Epithelial cell of prostate (primary cell): ENCODE results near the gene RITA1.

Experiments
- DNase-seq: peaks from one replicate; pipeline ENCODE4 v3.0.0-alpha.2; 2011; ENCODE audit warnings: low read depth, low spot score
- H3K27ac ChIP-seq: fragments of 450-650 bp; 2 replicates; pipeline ENCODE4 v1.5.1; 2017; ENCODE audit warnings: mild to moderate bottlenecking

Gene RITA1

DNA sequence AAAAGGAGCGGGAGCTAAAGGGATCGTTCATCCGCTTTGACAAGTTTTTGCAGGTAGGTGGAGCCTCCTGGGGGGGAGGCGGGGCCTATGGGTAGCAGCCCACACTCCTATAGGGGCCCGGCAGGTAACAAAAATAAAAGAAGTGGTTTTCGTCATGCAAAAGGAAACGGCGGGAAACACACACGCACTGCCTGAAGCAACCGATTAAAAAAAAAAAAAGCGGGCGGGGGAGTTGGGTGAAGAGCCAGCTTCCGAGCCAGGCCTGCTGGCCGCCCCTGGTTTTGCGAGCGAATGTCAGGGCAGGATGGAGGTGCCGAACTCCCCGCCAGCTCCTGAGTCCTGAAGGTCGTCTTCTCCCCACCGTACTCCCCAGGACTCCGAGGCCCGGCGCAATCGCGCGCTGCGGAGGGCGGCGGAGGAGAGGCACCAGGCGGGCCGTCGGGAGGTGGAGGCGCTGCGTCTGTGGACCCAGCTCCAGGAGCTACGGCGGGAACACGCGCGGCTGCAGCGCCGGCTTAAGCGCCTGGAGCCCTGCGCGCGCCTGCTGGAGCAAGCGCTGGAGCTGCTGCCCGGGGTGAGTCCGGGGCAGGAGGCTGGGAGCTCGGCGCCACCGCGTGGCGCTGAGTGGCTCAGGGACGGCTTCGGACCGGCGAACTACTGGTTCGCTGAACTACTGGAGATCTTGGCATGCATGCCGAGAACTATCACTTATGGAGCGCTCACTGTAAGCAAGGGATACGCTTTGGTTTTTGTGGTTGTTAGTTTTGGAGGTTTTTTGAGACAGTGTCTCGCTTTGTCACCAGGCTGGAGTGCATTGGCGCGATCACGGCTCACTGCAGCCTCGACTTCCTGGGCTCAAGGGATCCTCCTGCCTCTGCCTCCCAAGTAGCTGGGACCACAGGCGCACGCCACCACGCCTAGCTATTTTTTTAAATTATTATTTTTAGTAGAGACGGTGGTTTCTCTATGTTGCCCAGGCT, 32.4 kb upstream of the RITA1 start:
- no peak for DNase-seq
- no peak overlapping the region for H3K27ac ChIP-seq

DNA sequence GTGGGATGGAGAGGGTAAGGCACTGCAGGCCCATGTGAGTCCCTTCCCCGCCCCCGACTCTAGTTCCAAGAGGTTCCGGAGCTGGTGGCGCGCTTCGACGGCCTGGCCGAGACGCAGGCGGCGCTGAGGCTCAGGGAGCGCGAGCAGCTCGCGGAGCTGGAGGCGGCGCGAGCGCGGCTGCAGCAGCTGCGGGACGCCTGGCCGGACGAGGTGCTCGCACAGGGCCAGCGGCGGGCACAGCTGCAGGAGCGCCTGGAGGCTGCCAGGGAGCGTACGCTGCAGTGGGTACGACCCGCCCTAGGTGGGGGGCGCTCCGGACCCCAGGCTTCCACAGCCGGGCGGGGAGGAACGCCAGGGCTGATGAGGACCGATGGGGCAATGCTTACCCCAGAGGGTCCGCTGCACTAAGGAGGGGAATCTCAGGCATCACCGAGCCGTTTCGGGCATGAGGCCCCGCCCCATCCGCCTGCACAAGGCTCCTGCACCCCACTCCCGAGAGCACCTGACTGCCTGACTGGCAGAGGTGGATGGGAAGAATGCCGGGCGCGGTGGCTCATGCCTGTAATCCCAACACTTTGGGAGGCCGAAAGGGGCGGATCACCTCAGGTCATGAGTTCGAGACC, 31.1 kb upstream of the RITA1 start:
- DNase-seq, result no peak
- H3K27ac ChIP-seq, result no peak overlapping the region

DNA sequence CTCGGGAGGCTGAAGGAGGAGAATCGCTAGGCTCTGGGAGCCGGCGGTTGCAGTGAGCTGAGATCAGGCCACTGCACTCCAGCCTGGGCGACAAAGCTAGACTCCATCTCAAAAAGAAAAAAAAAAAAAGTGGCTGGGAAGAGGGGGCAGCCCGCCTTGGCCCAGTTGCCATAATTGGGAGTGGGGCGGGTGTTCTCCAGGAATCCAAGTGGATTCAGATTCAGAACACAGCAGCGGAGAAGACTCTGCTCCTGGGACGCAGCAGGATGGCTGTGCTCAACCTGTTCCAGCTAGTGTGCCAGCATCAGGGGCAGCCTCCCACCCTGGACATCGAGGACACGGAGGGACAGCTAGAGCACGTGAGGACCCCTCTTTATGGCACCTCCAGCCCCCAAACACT, 30.5 kb upstream of the RITA1 start:
- H3K27ac ChIP-seq, result no peak overlapping the region
- DNase-seq, result no peak

DNA sequence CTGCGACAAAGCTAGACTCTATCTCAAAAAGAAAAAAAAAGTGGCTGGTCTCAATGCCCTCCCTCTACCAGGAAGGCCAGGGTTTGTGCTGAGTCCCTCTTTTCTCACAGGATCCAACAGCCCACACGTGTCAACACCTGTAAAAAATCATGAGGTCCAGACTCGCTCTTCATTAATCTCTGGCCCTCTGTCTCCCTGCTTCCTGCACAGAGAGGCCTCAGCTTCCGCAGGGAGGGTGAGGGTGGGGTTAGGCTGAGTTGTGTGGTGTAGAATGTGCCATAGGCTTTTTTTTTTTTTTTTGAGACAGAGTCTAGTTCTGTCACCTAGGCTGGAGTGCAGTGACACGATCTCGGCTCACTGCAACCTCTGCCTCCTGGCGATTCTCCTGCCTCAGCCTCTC, 29.9 kb upstream of the RITA1 start:
- no peak overlapping the region for H3K27ac ChIP-seq
- DNase-seq, result no peak

DNA sequence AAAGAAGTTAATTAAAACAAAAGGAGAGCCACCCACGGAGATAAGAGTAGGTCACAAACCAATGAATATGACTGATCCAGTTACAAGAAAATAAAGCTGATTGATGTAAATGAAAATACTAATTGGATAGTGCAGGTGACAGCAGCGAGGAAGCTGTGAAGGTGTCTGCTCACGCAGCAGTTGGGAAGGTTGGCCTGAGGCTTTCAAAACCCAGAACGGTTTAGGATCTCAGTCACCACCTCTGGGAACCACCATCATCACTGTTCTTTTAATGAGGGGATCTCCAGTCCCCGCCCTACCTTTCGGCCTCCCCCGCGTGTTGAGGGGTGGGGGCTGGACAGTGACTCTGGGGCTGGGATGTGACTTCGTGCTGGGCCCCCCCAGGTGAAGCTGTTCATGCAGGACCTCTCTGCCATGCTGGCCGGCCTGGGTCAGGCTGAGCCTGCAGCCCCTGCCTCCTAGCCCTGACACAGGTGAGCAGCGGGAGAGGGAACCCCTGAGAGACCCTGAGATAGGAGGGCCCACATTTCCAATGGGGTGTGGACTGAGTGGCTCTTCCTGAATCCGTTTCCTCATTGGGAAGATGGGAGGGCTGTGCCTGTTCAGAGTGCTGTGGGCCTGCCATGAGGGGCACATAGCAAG, 28.2 kb upstream of the RITA1 start:
- no peak for DNase-seq
- no peak overlapping the region for H3K27ac ChIP-seq

DNA sequence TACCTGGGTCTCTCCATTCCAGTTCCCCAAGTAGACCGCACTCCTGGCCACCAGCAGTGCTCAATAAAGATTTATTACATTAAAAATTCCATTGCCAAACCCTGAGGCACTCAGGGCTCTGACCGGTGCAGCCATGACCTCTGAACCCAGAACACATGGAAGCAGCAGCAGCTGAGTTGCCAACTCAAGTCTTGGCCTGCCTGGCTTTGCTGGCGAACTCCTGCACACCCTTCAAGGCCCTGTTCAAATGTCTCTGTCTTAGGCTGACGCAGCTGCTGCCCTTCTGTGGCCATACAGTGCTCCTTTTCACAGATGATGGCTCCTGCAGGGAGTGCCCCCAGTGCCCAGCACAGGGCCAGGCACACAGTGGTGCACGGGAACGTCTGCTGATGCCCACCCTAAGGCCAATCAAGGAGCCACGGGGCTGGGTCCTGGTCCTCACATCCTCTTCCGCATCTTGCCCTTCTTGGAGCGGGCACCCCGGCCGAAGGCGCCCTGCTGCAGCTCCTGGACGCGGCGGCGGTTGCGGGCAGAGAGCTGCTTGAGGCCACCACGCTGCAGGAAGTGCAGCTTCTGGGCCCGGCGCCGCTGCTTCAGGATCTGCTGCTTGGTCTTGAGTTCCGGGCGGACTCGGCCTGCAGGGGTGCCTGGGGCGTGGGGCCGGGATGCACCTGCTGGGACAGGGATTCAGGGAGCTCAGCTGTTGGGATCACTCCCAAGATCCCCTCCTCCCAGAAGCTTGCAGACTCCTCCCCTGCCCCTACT, 26.9 kb upstream of the RITA1 start:
- H3K27ac ChIP-seq, result no peak overlapping the region
- no peak for DNase-seq

DNA sequence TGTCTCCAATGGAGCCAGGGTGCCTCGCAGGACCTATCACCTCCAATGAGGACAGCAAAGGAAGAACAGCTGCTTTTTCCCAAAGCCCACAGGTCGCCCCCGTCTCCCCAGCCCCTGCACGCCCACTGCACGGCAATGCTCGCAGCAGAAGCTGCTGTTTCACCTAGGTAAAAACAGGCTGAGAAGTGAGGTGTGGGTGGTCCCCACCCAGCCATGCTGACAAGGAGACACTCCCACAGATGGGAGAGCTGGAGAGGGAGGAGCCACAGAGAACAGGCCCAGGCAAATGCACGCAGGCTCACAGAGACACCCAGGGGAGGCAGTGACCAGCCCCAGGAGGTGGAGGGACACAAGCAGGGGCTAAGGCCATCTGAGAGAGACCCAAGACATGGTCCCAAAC, 25.6 kb upstream of the RITA1 start:
- no peak for DNase-seq

DNA sequence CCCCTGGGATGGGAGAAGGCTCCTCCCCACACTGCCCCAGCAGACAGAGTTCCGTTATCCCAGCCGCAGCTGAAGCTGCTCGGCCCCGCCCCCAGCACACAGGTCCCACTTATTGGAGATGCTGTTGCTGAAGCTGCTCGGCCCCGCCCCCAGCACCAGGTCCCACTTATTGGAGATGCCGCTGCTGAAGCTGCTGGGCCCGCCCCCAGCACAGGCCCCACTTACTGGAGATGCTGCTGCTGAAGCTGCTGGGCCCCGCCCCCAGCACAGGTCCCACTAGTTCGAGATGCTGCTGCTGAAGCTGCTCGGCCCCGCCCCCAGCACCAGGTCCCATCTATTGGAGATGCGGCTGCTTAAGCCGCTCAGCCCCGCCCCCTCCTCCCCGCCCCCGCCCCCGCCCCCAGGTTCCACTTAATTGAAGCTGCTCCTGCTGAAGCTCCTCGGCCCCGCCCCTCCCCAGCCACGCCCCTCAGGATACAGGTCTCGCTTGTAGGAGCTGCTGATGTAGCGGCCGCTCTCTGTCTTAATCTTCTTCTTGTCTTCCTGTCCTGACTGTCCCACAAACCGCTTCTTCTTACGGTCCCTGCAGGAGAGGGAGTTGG, 24.0 kb upstream of the RITA1 start:
- DNase-seq, result no peak
- no peak overlapping the region for H3K27ac ChIP-seq

More for the DNA sequence above, 25.6 kb upstream of the RITA1 start:
- no peak overlapping the region for H3K27ac ChIP-seq

DNA sequence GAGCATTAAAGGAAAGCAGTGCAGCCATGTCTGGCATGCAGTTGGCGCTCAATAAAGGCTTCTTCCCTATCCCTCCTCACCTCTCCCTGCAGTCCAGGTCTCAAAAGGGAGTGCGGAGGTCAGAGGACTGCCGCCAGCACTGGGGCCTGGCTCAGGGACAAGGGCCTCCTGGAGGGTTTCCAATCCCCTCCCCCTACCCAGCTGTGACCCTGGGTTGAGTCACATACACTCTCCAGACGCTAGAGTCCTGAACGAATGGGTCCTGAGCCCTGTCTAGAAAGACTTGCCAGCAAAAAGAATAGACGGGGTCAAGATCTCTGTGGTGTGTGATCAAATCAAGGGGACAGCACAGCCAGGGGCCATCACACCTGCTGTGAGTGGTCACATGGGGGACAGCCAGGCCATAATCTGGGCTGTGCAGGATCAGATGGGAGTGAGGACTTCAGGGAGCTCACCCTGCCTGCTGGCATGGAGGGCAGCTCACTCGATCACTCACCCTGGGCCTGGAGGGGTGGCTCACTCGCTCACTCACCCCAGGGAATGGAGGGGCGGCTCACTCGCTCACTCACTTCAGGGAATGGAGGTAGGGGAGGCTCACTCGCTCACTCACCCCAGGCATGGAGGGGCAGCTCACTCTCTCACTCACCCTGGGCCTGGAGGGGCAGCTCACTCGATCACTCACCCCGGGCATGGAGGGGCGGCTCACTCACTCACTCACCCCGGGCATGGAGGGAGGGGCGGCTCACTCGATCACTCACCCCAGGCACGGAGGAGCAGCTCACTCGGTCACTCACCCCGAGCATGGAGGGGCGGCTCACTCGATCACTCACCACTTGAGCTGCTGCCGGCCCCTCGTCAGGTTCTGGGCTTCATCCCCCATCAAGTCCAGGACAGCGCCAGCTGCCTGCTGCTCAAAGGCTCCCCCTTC, 23.2 kb upstream of the RITA1 start:
- no peak for DNase-seq
- H3K27ac ChIP-seq, result no peak overlapping the region

DNA sequence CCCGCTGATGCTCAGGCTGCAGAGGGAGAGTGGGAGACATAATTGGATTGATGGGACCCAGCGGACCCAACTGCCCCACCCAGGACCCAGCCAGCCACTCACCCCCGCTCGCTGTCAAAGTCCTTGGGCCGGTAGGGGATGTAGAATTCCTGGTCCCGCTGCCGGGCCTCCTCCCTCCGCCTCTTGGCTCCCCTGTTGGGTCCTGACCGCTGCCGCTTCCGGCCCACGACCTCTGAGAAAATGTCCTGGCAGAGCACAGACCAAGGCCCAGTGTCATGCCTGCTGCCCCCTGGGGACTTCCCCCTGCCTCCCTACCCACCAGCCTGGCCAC, 22.5 kb upstream of the RITA1 start:
- H3K27ac ChIP-seq, result no peak overlapping the region
- DNase-seq, result no peak

DNA sequence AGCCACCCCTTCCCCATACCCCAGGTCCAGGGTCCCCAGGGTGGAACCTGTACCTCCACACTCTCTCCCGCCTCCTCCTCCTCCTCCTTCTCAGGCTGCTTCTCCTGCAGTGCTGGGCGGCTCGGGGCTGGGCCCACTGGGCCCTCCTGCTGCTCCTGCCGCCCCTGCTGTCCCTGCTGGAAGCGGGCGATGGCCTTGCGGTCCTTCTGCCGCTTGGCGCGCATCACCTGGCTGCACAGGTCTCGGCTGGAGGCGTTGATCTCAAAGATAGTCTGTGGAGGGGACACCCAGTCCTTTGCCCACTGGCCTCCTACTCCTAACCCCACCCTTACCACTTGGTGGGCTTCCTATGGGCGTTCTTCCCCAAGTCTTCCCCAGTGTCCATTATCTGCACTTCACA, 21.5 kb upstream of the RITA1 start:
- DNase-seq, result no peak
- H3K27ac ChIP-seq, result no peak overlapping the region

DNA sequence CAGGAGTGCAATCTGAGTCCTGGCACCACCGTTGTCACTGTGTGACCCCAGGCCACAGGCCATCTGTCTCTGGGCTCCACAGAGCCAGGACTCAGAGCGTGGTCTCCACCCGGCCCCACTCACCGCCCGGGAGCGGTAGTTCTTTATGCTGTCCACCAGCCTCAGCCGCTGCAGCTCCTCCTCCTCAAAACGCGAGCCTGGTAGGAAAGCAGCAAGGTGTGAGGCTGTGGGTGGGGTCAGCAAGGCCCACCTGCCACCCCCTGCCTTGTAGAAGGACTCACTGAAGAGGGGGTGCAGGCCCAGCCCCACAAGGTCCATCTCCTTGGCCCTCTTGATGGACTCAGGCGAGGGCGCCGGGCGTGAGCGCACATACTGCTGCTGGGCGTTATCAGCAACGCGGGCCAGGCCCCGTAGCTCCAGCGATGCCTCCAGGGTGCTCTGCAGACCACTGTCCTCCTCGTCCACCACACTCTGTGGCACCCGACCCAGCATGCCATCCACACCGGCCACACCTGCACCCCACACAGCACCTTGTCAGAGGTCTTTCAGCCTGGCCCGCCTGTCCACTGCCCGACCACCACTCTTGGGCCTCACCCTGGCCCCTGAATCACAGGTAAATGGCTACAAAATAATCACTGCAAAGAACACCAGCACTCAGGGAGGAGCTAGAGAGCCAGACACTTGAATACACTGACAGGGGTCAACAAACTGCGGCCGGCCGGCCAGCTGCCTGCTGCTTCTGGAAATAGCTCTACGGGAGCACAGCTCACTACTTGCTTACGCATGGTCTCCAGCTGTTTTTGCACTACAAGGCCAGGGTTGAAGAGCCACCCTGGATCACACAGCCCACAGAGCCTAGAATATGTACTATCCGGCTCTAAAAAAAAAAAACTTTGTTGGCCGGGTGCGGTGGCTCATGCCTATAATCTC, 19.7 kb upstream of the RITA1 start:
- DNase-seq, result no peak
- no peak overlapping the region for H3K27ac ChIP-seq

DNA sequence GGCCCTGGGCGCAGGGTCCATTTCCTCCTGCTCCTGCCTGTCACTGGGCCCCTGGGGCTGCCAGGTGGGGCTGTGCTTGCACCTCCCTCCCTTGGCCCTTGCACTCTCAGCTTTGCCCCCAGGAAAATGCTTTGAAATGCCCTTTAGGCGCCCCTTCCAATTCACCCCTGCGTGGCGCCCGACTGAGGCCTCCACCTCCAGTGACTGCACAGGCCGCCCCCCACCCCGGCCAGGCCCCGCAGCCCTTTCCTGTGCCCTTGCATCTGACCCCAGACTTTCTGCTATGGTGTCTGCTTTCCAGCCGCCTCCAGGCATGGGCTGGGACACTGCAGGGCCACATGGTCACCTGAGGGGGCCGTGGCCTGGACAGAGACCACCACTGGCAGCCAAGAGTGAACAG, 17.7 kb upstream of the RITA1 start:
- no peak overlapping the region for H3K27ac ChIP-seq
- no peak for DNase-seq

DNA sequence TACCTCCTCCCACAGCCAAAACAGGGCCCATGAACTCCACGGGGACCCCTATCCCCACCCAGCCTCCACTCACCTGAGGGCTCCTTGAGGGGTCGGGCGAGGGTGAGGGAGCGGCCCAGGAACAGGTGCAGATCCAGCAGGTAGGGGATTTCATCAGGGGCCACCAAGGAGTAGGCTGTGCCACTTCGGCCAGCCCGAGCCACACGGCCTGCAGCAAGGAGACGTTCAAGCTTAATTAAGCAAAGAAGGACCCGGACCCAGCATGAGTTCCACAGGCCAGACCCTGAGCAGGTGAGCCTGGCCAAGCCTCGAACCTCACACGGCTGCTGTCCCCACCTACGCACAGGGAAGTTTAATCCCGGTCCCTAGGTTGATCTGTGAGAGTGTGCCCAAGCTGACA, 15.8 kb upstream of the RITA1 start:
- no peak for DNase-seq
- H3K27ac ChIP-seq, result no peak overlapping the region

DNA sequence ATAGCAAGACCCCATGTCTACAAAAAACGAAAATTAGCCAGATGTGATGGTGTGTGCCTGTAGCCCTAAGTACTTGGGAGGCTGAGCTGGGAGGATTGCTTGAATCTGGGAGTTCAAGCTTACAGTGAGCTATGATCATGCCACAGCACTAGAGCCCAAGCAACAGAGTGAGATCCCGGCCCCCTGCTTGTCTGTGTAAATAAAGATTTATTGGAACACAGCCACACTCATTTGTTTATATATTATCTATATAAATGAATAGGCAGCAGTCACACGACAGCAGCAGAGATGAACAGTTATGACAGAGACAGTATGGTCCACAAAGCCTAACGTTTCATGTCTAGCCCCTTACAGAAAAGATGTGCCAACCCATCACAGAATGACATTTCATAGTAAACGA, 15.1 kb upstream of the RITA1 start:
- no peak overlapping the region for H3K27ac ChIP-seq
- no peak for DNase-seq

DNA sequence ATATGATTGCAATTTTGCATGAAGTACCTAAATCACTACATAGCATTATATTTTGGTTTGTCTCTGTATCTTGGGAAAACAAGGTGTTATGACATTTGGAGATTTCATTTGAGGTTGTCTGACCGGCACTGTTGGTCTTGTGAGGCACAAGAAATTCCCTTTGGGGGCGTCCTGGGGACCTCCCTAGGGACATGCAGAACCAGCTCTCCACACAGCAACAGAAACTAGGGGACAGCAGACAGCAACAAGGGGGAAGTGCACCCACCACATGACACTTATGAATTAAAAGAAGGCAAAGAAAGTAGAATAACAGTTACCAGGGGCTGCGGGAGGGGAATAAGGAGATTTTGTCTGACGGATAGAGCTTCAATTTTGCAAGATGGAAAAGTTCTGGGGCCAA, 14.6 kb upstream of the RITA1 start:
- no peak for DNase-seq
- no peak overlapping the region for H3K27ac ChIP-seq

DNA sequence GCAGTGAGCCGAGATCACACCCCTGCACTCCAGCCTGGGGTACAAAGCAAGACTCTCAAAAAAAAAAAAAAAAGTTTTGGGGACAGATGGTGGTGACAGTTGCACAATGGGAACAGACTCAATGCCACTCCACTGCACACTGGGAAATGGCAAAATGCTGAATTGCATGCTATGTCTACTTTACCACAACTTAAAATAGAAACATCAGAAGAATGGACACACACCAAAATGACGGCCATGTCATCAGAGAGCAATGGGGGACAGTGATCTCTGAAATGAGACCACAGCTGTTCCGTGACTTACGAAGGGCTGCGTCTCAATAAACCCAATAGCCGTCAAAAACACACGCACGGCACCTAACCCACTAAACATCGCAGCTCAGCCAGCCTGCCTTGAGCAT, 14.0 kb upstream of the RITA1 start:
- H3K27ac ChIP-seq, result no peak overlapping the region
- no peak for DNase-seq

DNA sequence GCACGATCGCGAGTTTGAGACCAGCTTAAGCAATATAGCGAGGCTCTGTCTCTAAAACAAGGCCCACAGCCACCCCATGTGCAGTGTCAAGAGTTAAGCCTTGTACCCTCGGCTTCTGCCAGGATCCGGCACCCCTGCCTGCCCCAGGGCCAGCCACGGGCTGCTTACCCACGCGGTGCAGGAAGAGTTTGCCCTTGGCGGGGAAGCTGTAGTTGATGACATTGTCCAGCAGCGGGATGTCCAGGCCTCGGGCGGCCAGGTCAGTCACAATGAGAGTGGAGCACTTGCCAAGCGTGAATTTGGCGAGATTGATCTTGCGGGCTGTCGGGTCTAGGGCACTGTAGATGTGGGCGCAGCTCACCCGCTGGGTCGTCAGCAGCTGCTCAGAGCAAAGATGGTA, 13.3 kb upstream of the RITA1 start:
- H3K27ac ChIP-seq, result no peak overlapping the region
- DNase-seq, result no peak
